Osteoblast (primary cell): ENCODE measurements around the gene ADTRP. TPM values are rescaled to one million over a fixed set of nuclear protein-coding genes. Genes with fewer than 3 reads are reported as not detected.

Experiments used
- DNase-seq: peaks from one replicate; pipeline ENCODE4 v3.0.0; 2011; ENCODE audit warnings: low spot score, mixed read lengths; ENCODE audit not compliant: insufficient read length; ENCODE audit errors: missing footprints
- H2AFZ ChIP-seq: 2 replicates; pipeline ENCODE4 v1.6.0; 2011; ENCODE audit warnings: mild to moderate bottlenecking, low read length
- H3K27ac ChIP-seq: 2 replicates; pipeline ENCODE4 v1.5.1; 2011; ENCODE audit warnings: mild to moderate bottlenecking, low read depth, low read length, moderate library complexity
- H3K27me3 ChIP-seq: 2 replicates; pipeline ENCODE4 v1.6.0; 2012; ENCODE audit warnings: mild to moderate bottlenecking, control low read depth, inconsistent platforms, low read length, moderate library complexity; ENCODE audit not compliant: insufficient read depth
- H3K36me3 ChIP-seq: 2 replicates; pipeline ENCODE4 v1.5.1; 2011; ENCODE audit warnings: mild to moderate bottlenecking, low read length, control low read depth, moderate library complexity; ENCODE audit not compliant: insufficient read depth
- H3K4me1 ChIP-seq: 2 replicates; pipeline ENCODE4 v1.5.1; 2011; ENCODE audit warnings: mild to moderate bottlenecking, low read length, control low read depth, moderate library complexity; ENCODE audit not compliant: insufficient read depth
- H3K4me2 ChIP-seq: 2 replicates; pipeline ENCODE4 v1.6.0; 2011; ENCODE audit warnings: mild to moderate bottlenecking, low read length; ENCODE audit not compliant: insufficient read depth
- H3K4me3 ChIP-seq: fragments of 200-600 bp; sonication (generic); 3 replicates; pipeline ENCODE4 v1.5.1; 2012; ENCODE audit warnings: mild to moderate bottlenecking, low read length, inconsistent platforms; ENCODE audit not compliant: insufficient read depth
- H3K79me2 ChIP-seq: 2 replicates; pipeline ENCODE4 v1.6.0; 2012; ENCODE audit warnings: mild to moderate bottlenecking, low read length, control low read depth, inconsistent platforms; ENCODE audit not compliant: insufficient read depth
- H3K9me3 ChIP-seq: 2 replicates; pipeline ENCODE4 v1.5.1; 2011; ENCODE audit warnings: low read depth, low read length, control low read depth
- H4K20me1 ChIP-seq: 2 replicates; pipeline ENCODE4 v1.6.0; 2012; ENCODE audit warnings: mild to moderate bottlenecking, low read length, control low read depth; ENCODE audit not compliant: insufficient read depth
- CTCF ChIP-seq: IDR thresholded peaks from 2 replicates; pipeline ENCODE4 v1.5.1; 2011; ENCODE audit warnings: mild to moderate bottlenecking, low read depth, low read length, moderate library complexity; ENCODE audit errors: extremely low read depth
- total RNA-seq: library from RNA; depleted of rRNA; stranded (reverse); fragments of >200 nt; gene quantifications from 2 replicates; pipeline ENCODE4 v1.2.3, GENCODE V29; 2012

ADTRP gene
- total RNA-seq, 1 donor = 0.72 TPM

GRCh38 chr6:11753798-11754197 lies 24.8 kb downstream of the ADTRP start:
- H3K9me3 ChIP-seq = peaks cover 3% of the 10 kb centered on the region
- DNase-seq = no peak
- no peaks in the 10 kb centered on the region for H3K27me3 ChIP-seq
- H3K4me1 ChIP-seq = peaks cover 13% of the 10 kb centered on the region
- H3K79me2 ChIP-seq = no peaks in the 10 kb centered on the region
- TF ChIP-seq CTCF = no peak
- H3K36me3 ChIP-seq = no peaks in the 10 kb centered on the region
- no peak overlapping the region for H2AFZ ChIP-seq
- H3K4me2 ChIP-seq = no peak overlapping the region
- H4K20me1 ChIP-seq = no peaks in the 10 kb centered on the region
- no peak overlapping the region for H3K4me3 ChIP-seq
- H3K27ac ChIP-seq = no peak overlapping the region

GRCh38 chr6:11752360-11752759 lies 26.2 kb downstream of the ADTRP start:
- Histone ChIP-seq H3K27ac (no peak overlapping the region), H3K27me3 (no peaks in the 10 kb centered on the region), H3K79me2 (no peaks in the 10 kb centered on the region), H3K4me3 (no peak overlapping the region), H3K4me1 (peaks cover 13% of the 10 kb centered on the region), H3K36me3 (no peaks in the 10 kb centered on the region), H3K9me3 (no peaks in the 10 kb centered on the region), H4K20me1 (no peaks in the 10 kb centered on the region), H3K4me2 (no peak overlapping the region), H2AFZ (no peak overlapping the region)
- TF ChIP-seq CTCF = no peak
- no peak for DNase-seq

GRCh38 chr6:11750682-11751081 lies 27.9 kb downstream of the ADTRP start:
- no peaks in the 10 kb centered on the region for H4K20me1 ChIP-seq
- no peak overlapping the region for H2AFZ ChIP-seq
- DNase-seq = no peak
- no peaks in the 10 kb centered on the region for H3K79me2 ChIP-seq
- no peaks in the 10 kb centered on the region for H3K27me3 ChIP-seq
- TF ChIP-seq CTCF = no peak
- no peak overlapping the region for H3K4me2 ChIP-seq
- no peaks in the 10 kb centered on the region for H3K9me3 ChIP-seq
- no peaks in the 10 kb centered on the region for H3K36me3 ChIP-seq
- H3K4me3 ChIP-seq = no peak overlapping the region
- no peak overlapping the region for H3K27ac ChIP-seq
- H3K4me1 ChIP-seq = peaks cover 13% of the 10 kb centered on the region

DNA sequence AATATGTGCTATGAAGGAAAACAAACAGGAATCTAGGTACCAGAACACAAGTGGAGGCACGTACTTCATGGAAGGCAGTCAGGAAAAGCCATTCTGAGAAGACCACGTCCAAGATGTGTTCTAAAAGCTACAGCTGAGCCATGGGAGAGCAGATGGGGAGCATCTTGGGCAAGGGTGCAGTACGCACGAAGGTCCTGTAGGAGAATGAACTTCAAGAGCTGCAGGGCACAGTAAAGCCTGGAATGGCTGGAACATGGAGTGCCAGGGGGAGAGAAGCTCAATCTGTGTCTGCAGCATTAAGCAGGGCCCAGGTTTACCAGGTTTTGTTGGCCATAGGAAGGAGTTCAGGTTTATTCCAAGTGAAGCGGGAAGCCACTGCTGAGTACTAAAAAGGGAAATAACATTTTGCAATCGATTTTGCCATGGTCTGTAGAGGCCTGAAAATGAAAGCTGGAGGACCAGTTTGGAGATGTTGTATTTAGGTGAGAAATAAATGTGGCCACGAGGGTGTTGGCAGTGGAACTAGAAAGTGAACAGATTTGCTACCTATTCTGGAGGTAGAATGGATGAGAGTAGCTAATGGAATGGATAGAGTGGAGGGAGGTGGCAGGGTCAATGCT lies 29.9 kb downstream of the ADTRP start:
- no peak overlapping the region for H3K4me2 ChIP-seq
- no peaks in the 10 kb centered on the region for H3K27me3 ChIP-seq
- no peak for TF ChIP-seq CTCF
- no peak overlapping the region for H3K27ac ChIP-seq
- H3K36me3 ChIP-seq = no peaks in the 10 kb centered on the region
- H2AFZ ChIP-seq = no peak overlapping the region
- no peaks in the 10 kb centered on the region for H3K79me2 ChIP-seq
- H3K9me3 ChIP-seq = no peaks in the 10 kb centered on the region
- DNase-seq = no peak
- no peak overlapping the region for H3K4me3 ChIP-seq
- peaks cover 8% of the 10 kb centered on the region for H3K4me1 ChIP-seq
- H4K20me1 ChIP-seq = no peaks in the 10 kb centered on the region
